ENCODE measurements around the gene TENM4.

DNA sequence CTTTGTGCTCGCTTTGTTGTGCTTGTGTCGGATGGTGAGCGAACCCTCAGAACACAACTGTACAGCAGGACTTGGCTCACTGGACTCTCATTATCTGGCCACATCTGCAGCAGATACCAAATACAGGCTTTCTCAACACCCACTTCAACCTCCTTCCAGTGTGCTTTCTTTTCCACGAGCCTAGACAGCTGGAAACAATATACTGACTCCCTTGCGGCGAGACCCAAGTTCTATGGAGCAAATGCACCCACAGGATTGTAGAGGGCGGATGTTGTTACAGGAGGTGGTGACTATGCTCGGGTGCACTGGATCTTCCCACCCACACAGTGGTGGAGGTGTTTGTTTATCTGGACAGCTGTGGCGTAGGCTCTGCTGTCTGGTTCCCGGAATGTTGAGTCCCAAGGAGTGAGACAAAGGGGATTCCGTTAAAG lies 204.3 kb downstream of the TENM4 start:
- TF ChIP-seq, protein P1, sequence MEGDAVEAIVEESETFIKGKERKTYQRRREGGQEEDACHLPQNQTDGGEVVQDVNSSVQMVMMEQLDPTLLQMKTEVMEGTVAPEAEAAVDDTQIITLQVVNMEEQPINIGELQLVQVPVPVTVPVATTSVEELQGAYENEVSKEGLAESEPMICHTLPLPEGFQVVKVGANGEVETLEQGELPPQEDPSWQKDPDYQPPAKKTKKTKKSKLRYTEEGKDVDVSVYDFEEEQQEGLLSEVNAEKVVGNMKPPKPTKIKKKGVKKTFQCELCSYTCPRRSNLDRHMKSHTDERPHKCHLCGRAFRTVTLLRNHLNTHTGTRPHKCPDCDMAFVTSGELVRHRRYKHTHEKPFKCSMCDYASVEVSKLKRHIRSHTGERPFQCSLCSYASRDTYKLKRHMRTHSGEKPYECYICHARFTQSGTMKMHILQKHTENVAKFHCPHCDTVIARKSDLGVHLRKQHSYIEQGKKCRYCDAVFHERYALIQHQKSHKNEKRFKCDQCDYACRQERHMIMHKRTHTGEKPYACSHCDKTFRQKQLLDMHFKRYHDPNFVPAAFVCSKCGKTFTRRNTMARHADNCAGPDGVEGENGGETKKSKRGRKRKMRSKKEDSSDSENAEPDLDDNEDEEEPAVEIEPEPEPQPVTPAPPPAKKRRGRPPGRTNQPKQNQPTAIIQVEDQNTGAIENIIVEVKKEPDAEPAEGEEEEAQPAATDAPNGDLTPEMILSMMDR (IDR thresholded peaks at IDR 0.05): no peak
- no peak for TF ChIP-seq POLR2A (IDR thresholded peaks at IDR 0.05)

Measured in heart left ventricle (tissue), 13 donors.